ENCODE data around the gene SLC9A6.

DNA sequence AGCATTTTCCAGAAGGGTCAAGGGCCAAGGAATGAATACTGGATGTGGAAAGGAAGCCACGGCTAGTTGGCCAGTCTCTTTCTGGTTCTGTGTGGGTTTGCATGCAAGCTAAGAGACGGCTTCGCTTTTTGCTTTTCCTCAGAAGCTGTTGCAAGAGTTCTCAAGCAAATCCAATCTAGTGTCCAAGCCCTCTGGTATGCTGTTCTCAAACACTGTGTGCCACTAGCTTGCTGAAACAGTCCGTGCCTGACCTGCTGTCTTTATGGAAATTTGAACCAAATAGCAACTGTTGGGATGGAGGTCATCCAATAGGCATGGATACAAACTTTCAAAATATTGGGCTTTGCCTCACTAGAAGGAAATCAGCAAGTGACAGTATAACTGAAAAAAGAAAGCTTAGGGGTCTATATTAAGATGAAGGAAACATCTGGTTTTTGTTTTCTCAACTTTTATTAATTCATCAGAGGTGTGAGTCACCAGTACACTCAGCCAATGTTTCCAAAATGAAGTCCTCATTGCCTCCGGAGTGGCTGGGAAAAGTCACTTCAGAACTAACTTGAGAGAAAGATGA, 70.5 kb downstream of the SLC9A6 start:
- TF ChIP-seq, protein P1, sequence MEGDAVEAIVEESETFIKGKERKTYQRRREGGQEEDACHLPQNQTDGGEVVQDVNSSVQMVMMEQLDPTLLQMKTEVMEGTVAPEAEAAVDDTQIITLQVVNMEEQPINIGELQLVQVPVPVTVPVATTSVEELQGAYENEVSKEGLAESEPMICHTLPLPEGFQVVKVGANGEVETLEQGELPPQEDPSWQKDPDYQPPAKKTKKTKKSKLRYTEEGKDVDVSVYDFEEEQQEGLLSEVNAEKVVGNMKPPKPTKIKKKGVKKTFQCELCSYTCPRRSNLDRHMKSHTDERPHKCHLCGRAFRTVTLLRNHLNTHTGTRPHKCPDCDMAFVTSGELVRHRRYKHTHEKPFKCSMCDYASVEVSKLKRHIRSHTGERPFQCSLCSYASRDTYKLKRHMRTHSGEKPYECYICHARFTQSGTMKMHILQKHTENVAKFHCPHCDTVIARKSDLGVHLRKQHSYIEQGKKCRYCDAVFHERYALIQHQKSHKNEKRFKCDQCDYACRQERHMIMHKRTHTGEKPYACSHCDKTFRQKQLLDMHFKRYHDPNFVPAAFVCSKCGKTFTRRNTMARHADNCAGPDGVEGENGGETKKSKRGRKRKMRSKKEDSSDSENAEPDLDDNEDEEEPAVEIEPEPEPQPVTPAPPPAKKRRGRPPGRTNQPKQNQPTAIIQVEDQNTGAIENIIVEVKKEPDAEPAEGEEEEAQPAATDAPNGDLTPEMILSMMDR (IDR thresholded peaks at IDR 0.05), result no peak
- peak in 1 of 2 donors; percentile 34 for TF ChIP-seq POLR2A (IDR thresholded peaks at IDR 0.05)
- TF ChIP-seq EP300 (IDR thresholded peaks at IDR 0.05), result peak; percentile 78 to 98 (median 83)
